GM13977 (cell line): Measurements from ENCODE around the gene CDH23.

Experiments used
- DNase-seq: peaks from one replicate; pipeline ENCODE4 v3.0.0; 2012; ENCODE audit warnings: low spot score
- CTCF ChIP-seq: IDR thresholded peaks from 2 replicates; pipeline ENCODE4 v1.5.1; 2012; ENCODE audit warnings: mild to moderate bottlenecking, control low read depth; ENCODE audit not compliant: insufficient read depth; ENCODE audit errors: extremely low read depth, missing control alignments
- in situ Hi-C: fragments of 300-500 bp; cut with MboI; formaldehyde crosslinking; loops from one replicate; pipeline ENCODE4 v1.12.0; 2022; ENCODE audit warnings: low sequenced_read_pairs, low pct_unique_long_range_greater_than_20kb, mixed read lengths, inconsistent platforms; ENCODE audit not compliant: unreplicated experiment

The CDH23 gene

DNA sequence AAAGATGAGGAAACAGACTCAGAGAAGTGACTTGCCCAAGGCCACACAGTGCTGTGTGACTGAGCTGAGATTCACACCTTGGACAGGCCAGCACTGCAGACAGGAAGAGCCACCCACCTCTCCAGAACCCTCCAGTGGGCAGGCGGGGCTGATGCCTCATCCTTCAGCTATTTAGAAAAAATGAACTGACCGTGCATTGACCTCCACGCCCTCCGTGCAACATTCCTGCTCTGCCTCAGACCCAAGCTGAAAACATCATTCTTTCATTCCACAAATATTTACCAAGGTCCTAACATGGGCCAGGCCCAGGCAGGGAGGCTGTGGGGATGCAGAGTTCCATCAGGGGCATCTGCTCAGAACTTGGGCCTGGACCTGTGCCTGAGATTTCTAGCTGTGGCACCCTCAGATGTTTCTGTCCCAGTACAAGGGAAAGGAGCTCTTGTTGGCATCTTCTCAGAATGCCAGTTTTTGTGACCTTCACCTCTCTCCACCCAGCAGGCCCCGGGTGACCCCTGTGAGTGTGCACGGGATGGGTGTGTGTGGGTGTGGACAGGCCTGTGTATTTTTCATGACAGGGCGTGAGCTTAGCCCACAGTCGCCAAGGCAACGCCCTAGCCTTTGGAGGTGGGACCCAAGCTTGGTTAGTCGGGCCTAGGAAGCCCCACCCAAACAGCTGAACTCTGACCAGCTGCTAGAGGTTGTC, 370.1 kb downstream of the CDH23 start:
- no peak for TF ChIP-seq CTCF
- no peak for DNase-seq
- in situ Hi-C loops: no loop called here

DNA sequence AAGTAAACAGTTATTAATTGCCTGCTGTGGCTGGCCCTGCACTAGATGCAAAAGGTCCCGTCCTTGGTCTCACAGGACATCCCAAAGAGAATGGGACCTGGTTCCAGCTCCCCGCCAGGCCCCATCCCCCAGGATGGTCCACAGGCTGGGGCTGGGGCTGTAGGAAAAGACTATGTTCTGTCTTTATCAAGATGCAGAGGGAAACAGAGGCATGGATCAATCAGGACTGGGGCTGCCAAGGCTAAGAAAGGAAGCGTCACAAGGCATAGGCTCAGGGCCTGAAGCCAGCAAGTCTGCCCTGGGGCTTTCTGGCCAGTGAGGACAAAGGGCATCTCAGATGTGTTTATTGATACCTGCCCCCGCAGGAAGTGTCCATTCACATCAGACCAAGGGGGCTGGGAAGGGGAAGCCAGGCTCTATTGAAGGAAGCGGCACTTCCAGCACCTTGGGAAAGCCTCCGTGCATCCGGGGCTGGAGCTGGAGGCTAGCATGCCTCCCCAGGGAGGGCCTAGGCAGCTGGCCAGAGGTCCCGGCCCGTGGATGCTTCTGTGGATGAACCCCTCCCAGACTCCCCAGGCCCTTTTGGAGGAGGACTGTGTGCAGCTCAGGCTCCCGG, 370.8 kb downstream of the CDH23 start:
- DNase-seq: no peak
- in situ Hi-C loops: no loop called here
- TF ChIP-seq CTCF: no peak

DNA sequence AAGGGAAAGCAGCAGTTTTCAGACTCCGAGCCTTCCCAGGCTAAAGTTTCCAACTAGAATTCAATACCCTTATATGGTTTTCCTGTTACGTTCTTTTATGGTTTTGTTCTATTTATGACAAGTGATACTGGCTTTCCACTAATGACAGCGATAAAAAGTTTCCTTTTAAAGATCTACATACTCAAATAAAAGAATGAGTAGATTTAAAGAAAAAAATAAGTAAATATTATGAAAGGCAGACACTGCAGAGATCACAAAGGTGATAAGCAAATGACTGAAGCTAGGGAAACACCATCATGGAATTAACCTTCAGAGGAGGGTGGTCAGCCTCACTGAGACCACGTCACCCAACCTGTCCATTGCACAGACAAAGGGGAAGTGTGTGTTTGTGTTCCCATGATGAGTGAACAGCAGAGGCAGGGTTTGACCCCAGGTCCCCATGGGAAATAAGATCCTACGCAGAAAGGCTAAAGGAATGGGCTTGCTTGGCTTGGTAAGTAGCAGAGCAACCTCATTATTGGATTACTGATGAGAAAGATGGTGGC, 372.6 kb downstream of the CDH23 start:
- in situ Hi-C loops: no loop called here
- DNase-seq: no peak
- TF ChIP-seq CTCF: no peak

DNA sequence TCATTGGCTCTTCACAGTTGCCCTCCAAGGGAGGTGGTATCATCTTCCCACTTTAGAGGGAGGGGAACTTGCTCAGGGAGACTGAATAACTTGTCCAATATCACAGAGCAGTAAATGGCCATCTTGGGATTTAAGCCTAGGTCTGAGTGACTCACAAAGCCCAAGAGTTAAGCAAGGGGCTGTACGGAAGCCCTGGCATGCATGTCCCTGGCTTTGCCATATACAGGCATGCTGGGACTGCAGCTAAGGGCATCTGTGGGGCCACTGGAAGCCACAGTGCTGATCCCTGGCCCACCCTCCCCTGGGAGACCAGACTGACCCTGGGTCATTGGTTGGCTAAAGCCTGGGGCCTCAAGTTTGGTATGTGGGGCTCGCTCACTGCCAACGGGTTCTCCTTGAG, 373.5 kb downstream of the CDH23 start:
- no peak for DNase-seq
- TF ChIP-seq CTCF: no peak
- in situ Hi-C loops: no loop called here

- no peak for DNase-seq
- in situ Hi-C loops: no loop called here
- TF ChIP-seq CTCF: no peak
Measured at GRCh38 chr10:71770789-71771188, 374.1 kb downstream of the CDH23 start.

DNA sequence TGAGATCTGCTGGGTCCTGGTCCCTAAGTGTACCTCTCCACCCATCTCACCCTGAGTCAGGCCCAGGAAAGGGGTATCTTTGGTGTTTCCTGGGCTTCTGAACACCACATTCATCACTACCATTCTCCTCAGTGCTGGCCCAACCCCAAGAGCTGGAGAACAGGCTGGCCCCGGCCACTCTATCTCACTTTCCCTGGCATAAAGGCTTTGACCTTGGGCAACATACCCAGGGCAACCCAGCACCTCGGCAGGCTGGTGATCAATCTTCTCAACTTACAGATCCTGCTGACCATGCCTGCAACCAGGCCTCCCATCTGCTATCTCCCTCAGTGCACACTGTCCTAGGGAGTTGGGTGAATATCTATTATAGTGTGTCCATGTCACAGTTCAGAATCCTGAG, 374.5 kb downstream of the CDH23 start:
- TF ChIP-seq CTCF: no peak
- in situ Hi-C loops: no loop called here
- no peak for DNase-seq
